ENCODE results near the gene INSYN2B. TPM values are rescaled to one million over a fixed set of nuclear protein-coding genes. Genes with fewer than 3 reads are reported as not detected.

INSYN2B gene
- total RNA-seq, 1 experiment from 2014 or later: not detected

DNA sequence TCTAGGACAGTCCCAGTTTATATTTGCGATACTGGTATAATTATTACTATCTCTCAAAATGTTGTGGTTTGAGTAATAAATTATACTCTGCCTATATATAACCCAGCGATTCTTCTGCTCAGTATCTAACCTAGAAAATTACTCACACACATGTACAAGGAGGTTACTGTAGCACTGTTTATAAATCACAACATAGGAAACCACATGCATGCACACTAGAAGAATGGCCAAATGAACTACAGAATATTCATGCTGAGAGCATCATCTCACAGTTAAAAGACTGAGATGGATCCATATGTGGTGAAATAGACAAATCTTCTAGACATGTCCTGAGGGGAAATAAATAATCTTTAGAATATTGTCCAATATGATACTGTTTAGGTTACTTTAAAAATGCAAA is 62.1 kb downstream of the INSYN2B start:
- H3K4me1 Mint-ChIP-seq: peaks cover 6% of the 10 kb centered on the region; the same call in 1 of the 2 replicates
- ChIA-PET POLR2A (no interaction called here), CTCF (no interaction called here)
- H3K4me3 Mint-ChIP-seq: no peak overlapping the region
- H3K27me3 Mint-ChIP-seq (ENCODE audit: low read depth): no peaks in the 10 kb centered on the region
- no peak overlapping the region for H3K27ac Mint-ChIP-seq
- DNase-seq (ENCODE audit: low spot score) (no peak), ATAC-seq (no peak)
- H3K36me3 Mint-ChIP-seq: no peaks in the 10 kb centered on the region
- TF ChIP-seq E2F5 (CRISPR knock-in tag; IDR thresholded peaks at IDR 0.05): no peak
- no peak for TF ChIP-seq NFE2L1 (CRISPR knock-in tag; IDR thresholded peaks at IDR 0.05)
- TF ChIP-seq, protein P1, sequence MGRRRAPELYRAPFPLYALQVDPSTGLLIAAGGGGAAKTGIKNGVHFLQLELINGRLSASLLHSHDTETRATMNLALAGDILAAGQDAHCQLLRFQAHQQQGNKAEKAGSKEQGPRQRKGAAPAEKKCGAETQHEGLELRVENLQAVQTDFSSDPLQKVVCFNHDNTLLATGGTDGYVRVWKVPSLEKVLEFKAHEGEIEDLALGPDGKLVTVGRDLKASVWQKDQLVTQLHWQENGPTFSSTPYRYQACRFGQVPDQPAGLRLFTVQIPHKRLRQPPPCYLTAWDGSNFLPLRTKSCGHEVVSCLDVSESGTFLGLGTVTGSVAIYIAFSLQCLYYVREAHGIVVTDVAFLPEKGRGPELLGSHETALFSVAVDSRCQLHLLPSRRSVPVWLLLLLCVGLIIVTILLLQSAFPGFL (CRISPR knock-in tag; IDR thresholded peaks at IDR 0.05; ENCODE audit: borderline replicate concordance): no peak
- no peak for TF ChIP-seq KAT7 (CRISPR knock-in tag; IDR thresholded peaks at IDR 0.05; ENCODE audit: borderline replicate concordance)
- no peak for TF ChIP-seq GRHL2 (CRISPR knock-in tag; IDR thresholded peaks at IDR 0.05; ENCODE audit: insufficient replicate concordance, severe bottlenecking)
- TF ChIP-seq TEAD1 (CRISPR knock-in tag; IDR thresholded peaks at IDR 0.05): no peak
- H3K9me3 Mint-ChIP-seq: no peaks in the 10 kb centered on the region

- peaks cover 6% of the 10 kb centered on the region; the same call in 1 of the 2 replicates for H3K4me1 Mint-ChIP-seq
- ATAC-seq (no peak), DNase-seq (ENCODE audit: low spot score) (no peak)
- H3K36me3 Mint-ChIP-seq: no peaks in the 10 kb centered on the region
- ChIA-PET POLR2A (no interaction called here), CTCF (interaction anchor here (1.4 to 1.9 kb wide), 2 partner anchors 15 to 63 kb away, joined by 6 to 7 read pairs; partner anchors contain the start of gene INSYN2B)
- no peak for TF ChIP-seq CBFB (CRISPR knock-in tag; IDR thresholded peaks at IDR 0.05; ENCODE audit: low read depth)
- no peak for TF ChIP-seq ZBTB43 (CRISPR knock-in tag; IDR thresholded peaks at IDR 0.05)
- TF ChIP-seq MAX (CRISPR knock-in tag; IDR thresholded peaks at IDR 0.05): no peak
- no peak for TF ChIP-seq ZNF232 (CRISPR knock-in tag; IDR thresholded peaks at IDR 0.05)
- TF ChIP-seq GRHL2 (CRISPR knock-in tag; IDR thresholded peaks at IDR 0.05; ENCODE audit: insufficient replicate concordance, severe bottlenecking): no peak
- no peak for TF ChIP-seq ZNF416 (CRISPR knock-in tag; IDR thresholded peaks at IDR 0.05)
- TF ChIP-seq, protein P2, sequence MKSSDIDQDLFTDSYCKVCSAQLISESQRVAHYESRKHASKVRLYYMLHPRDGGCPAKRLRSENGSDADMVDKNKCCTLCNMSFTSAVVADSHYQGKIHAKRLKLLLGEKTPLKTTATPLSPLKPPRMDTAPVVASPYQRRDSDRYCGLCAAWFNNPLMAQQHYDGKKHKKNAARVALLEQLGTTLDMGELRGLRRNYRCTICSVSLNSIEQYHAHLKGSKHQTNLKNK (CRISPR knock-in tag; IDR thresholded peaks at IDR 0.05): no peak
- TF ChIP-seq MXD4 (CRISPR knock-in tag; IDR thresholded peaks at IDR 0.05; ENCODE audit: borderline replicate concordance): no peak
- TF ChIP-seq MLX (CRISPR knock-in tag; IDR thresholded peaks at IDR 0.05): no peak
- TF ChIP-seq, protein P3, sequence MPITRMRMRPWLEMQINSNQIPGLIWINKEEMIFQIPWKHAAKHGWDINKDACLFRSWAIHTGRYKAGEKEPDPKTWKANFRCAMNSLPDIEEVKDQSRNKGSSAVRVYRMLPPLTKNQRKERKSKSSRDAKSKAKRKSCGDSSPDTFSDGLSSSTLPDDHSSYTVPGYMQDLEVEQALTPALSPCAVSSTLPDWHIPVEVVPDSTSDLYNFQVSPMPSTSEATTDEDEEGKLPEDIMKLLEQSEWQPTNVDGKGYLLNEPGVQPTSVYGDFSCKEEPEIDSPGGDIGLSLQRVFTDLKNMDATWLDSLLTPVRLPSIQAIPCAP (CRISPR knock-in tag; IDR thresholded peaks at IDR 0.05): no peak
- no peak for TF ChIP-seq JUN (CRISPR knock-in tag; IDR thresholded peaks at IDR 0.05)
- TF ChIP-seq, protein P4, sequence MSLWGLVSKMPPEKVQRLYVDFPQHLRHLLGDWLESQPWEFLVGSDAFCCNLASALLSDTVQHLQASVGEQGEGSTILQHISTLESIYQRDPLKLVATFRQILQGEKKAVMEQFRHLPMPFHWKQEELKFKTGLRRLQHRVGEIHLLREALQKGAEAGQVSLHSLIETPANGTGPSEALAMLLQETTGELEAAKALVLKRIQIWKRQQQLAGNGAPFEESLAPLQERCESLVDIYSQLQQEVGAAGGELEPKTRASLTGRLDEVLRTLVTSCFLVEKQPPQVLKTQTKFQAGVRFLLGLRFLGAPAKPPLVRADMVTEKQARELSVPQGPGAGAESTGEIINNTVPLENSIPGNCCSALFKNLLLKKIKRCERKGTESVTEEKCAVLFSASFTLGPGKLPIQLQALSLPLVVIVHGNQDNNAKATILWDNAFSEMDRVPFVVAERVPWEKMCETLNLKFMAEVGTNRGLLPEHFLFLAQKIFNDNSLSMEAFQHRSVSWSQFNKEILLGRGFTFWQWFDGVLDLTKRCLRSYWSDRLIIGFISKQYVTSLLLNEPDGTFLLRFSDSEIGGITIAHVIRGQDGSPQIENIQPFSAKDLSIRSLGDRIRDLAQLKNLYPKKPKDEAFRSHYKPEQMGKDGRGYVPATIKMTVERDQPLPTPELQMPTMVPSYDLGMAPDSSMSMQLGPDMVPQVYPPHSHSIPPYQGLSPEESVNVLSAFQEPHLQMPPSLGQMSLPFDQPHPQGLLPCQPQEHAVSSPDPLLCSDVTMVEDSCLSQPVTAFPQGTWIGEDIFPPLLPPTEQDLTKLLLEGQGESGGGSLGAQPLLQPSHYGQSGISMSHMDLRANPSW (CRISPR knock-in tag; conservative IDR thresholded peaks at IDR 0.05; ENCODE audit: low read depth): no peak
- TF ChIP-seq, protein P5, sequence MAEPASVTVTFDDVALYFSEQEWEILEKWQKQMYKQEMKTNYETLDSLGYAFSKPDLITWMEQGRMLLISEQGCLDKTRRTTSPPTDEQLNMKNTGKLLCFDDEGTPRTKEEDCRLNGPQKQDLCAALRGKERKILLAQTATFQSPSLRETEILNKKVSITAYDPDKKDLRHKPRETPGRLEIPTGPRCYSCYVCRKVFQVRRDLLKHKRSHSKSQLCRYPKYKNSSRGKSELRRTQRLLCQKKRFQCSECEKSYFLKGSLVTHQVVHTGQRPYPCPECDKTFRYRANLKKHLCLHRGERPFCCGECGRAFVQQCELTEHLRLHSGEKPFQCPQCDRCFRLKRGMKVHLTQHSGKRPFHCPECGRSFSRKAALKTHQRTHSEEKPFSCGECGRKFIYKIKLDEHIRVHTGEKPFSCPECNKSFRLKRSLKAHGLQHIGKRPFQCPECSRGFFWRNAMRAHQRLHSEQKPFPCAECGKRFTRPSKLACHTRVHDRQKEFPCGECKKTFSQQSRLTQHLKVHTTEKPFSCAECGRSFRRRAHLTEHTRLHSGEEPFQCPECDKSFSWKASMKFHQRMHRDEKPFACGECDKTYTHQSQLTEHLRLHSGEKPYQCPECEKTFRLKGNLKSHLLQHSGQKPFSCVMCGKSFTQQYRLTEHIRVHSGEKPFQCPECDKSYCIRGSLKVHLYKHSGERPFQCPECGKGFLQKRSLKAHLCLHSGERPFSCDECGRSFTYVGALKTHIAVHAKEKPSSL (CRISPR knock-in tag; conservative IDR thresholded peaks at IDR 0.05): no peak
- no peak for TF ChIP-seq IRF2 (CRISPR knock-in tag; IDR thresholded peaks at IDR 0.05; ENCODE audit: borderline replicate concordance, low read depth)
- no peak for TF ChIP-seq ZNF396 (CRISPR knock-in tag; IDR thresholded peaks at IDR 0.05; ENCODE audit: borderline replicate concordance)
- TF ChIP-seq CREB1 (CRISPR knock-in tag; IDR thresholded peaks at IDR 0.05): no peak
- no peak overlapping the region for H3K4me3 Mint-ChIP-seq
- H3K27ac Mint-ChIP-seq: no peak overlapping the region
- no peaks in the 10 kb centered on the region for H3K9me3 Mint-ChIP-seq
- no peaks in the 10 kb centered on the region for H3K27me3 Mint-ChIP-seq (ENCODE audit: low read depth)
These were observed 62.8 kb downstream of the INSYN2B start for GRCh38 chr5:169917500-169917899.

Measured in WTC11 (cell line).